Measurements from ENCODE around the gene SENP8.
"Not testable (repeated sequence)": the region's sequence is repeated elsewhere in the genome, so short reads cannot be mapped to it uniquely, and the experiment has no call there.

SENP8 gene

GRCh38 chr15:72155635-72156616 is 37.7 kb downstream of the SENP8 start:
- FAIRE-seq = peak; percentile 94

DNA sequence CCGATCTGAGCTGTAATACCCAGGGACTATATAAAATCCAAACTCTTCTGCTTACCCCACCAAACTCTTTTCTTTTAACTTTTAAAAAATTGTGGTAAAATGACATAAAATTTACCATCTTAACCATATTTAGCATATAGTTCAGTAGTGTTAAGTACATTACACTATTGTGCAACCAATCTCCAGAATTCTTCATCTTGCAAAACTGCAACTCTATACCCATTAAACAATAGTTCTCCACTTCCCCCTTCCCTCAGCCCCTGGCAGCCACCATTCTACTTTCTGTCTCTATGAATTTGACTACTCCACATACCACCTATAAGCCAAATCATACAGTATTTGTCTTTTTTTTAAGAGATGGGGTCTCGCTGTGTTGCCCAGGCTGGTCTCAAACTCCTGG is 38.7 kb downstream of the SENP8 start:
- FAIRE-seq = no peak

DNA sequence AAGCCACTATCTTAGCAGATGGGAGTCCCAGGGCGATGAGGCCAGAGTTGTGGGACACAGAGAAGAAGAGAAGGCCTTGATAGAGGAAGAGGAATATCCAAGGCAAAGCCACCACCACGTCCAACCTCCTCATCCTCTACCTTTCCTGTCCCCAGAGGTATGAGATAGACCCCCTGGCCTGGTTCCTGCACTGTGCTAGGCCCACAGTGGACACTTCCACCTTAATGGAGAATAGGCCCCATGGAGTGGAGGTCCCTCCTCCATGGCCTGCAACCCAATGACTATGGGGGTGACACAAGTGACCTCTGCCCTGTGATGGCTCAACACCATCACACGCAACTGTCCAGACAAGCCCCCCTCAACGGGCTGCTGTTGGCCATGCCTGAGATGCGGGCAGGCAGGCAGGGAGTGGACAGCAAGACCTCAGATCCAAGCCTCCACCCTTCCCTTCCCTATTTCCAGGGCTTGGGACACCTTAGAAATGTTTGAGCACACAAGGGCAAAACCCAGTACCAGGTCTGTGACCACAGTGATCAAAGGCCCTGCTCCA is 42.6 kb downstream of the SENP8 start:
- no peak for FAIRE-seq

GRCh38 chr15:72161361-72162132 is 43.3 kb downstream of the SENP8 start:
- no peak for FAIRE-seq

DNA sequence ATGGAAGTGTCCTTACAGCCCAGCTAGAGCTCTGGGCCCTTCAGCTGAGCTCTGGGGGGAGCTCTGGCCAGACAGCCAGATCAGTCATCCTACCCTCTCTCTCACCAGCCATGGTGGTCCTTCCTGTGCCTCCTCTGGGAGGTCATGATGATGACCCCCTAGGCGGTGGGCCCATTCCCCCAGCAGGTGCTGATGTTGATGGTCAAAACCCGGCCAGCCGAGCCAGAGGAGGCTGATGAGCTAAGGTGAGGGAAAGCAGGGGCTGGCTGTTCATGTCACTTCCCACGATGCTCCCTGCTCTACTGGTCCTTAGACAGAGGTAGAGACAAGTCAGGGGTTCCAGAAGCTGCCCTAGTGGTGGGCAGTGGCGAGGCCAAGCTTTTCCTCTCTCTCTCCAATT is 44.4 kb downstream of the SENP8 start:
- no peak for FAIRE-seq

DNA sequence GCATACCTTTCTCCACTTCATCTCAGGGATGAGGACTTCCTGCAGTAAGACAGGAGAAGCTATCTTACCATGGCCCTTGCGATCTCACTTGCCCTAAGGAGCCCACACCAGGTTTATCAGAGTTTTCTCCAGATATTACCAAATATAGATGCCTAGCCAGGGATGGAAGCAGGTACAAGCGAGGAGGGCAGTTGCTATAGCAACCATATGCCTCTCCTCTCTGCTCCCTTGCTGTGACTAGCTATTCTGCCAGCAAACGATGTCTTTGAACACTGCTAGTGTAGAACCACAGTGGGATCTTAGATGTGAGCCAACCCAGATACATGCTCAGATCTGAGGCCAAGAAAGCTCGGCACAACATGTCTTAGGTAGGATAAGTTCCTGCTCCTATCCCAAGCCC is 45.5 kb downstream of the SENP8 start:
- FAIRE-seq = no peak

DNA sequence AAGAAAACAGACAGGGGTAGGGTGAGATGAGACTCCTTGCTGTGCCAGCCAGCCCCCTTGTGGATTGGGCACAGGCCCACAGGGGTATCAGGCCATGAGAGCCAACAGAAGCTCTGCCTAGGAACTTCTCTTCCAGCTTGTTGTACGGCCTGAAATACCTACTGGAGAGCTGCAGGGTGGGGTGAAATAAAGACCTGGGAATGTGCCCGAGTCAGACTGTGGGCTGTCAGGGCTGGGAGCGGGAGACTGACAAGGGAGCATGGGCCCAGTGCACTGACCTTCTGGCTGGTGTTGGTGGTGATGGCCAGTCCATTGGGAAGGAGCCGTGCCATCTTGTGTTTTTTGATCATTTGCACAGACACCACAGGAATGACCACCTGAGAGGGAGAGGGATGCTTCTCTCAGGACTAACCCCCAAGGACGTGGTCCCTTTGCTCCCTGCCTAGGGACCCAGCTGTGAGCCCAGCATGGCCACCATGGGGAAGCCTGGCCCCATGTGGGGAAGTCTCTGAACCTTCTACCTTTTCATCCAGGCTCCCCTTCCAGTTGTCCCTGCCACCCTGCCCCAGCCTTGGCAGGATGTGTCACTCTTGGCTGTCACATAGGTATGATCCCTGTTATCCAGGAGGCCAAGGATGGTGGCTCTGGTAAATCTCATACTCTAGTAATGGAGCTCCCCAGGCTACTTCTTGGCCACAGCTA is 48.7 kb downstream of the SENP8 start:
- no peak for FAIRE-seq

DNA sequence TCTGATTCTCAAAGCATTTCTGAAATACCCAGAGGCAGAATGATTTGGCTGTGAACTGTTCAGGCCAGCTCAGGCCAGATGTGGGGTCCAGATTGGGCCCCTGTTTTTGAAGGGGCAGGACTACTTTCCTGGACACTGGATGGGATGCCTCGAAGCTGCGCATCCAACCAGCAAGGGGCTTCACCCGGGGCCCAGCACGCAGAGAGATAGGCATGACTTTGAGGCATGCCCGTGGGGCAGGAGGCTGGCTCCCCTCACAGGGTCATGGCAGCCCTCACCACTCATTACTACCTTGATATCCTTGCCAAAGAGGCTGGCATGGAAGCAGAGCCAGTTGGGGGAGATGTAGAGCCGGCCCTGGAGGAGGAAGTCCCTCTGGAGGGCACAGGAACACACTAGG is 49.2 kb downstream of the SENP8 start:
- no peak for FAIRE-seq

DNA sequence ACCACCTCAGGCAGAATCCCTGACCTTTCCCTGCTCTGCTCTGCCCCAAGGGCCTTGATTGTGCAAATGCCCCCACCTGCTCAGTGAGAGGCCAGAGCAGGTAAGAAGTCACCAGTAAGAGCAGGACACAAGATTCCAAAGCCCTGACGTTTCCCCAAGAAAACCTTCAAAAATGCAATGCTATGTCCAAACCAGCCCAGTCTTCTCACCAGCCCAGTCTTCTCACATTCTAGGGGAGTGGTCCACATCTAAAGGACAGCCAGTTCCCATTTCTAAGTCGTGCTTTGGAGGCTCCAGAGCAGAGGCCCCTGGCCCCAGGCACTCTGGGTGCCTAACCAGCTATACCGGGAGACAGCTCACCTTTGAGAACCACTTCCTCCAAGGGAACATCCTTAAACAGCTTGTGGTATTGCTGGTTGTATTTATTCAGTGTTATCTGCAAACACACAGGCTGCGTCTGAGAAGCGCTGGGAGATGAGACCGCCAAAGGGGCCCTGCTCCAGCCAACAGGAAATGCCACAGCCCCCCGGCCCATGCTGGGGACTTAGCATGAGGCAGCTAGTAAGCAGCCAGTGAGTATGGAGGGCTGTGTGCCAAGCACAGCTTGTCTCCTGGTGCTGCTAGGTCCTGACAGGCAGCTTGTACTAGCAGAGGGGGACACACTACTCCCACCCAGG is 50.1 kb downstream of the SENP8 start:
- no peak for FAIRE-seq

DNA sequence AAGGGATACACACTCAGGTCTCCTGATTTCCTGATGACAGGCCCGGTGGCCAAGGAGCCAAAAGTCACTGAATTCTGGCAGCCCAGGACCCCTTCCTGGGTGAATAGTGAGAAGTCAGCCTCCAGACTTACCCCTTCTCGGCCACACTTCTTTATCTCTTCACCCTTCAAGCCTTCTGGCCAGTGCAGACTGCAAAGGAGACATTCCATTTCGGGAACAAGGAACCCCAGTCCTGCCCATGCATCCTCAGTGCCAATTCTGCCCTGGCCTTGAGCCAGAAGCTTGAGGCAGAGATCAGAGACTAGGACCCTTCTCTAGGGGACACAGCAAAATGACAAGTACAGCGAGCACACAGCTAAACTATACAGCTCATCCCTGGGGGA is 50.6 kb downstream of the SENP8 start:
- FAIRE-seq = no peak

DNA sequence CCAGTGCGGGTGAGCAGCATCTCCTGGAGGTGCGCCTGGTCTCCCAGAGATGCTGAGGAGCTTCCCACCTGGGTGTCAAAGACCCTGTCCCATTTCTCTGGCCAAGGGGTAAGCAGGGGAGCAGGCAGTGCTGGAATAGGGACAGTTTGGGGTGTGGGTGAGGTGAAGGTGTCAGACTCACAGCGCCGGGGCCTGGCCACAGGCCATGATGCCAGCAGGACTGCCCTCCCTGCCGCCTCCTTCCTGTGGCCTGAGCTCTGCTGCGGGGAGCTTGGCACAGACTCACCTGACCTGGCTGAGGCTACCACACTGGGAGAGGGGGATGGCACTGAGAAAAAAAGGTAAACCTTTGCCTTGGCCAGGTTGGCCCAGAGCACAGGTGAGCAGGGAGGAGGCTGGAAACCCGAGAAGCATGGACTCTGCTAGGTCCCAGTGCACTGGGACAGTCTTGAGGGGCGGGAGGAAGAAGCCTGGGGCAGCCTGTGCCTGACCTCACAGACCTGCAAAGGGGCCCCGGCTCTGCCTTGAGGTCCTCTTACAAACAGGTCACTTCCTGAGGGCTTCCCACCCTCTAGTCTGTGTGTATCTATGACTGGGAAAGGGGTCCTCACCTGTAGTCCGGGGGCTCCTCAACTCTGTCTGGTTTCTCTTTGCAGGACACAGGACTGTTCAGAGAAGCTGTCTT is 51.2 kb downstream of the SENP8 start:
- no peak for FAIRE-seq

DNA sequence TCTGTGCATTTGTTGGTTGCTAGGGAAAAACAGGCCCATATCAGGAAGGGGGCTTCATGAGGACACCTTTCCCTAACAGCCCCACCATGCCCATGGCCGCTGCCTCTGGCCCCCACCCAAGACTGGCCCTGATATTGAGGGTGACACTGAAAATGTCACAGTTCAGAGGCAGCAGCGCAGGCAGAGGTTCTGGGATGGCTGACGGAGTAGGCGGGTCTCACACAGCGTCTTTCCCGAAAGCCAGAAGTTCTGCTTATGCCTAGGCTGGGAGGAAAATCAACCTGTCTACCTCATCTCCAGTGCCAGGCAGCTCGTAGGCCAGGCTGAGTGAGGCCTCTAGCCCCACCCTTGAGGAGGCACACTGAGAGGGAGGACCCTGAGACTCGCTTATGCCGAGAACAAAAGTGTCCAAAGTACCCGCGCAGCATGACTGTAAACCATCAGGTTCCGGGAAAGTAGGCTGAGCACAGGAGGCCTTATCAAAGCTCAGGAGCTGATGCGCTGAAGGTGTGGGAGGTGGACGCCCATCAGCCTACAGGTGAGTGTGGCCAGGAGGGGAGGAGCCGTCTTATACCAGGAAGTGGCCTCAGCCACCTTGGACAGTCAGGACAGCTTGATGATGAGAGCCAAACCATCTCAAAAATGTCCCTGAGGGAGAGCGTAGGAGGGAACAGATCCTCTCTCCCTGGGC is 51.9 kb downstream of the SENP8 start:
- no peak for FAIRE-seq

DNA sequence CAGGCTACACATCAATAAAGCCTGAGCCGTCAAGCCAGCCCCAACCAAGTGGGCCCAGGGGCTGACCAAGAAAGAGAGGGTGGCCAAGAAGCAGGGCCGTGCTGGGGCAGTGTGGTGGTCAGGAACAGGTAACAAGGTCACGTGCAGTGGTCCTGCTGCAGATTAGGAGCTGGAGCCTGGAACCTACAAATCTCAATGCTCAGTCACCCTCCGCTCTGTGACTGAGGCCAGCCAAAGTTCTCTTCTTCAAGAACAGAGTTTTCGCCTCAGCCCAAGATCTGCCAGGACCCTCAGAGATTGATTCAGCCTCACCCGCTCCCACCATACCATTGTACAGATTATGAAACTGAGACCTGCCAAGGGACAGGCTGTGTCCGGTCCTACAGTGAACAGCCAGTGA is 52.5 kb downstream of the SENP8 start:
- no peak for FAIRE-seq

- not testable (repeated sequence) for FAIRE-seq
Observed at GRCh38 chr15:72171978-72172377, 53.8 kb downstream of the SENP8 start.

DNA sequence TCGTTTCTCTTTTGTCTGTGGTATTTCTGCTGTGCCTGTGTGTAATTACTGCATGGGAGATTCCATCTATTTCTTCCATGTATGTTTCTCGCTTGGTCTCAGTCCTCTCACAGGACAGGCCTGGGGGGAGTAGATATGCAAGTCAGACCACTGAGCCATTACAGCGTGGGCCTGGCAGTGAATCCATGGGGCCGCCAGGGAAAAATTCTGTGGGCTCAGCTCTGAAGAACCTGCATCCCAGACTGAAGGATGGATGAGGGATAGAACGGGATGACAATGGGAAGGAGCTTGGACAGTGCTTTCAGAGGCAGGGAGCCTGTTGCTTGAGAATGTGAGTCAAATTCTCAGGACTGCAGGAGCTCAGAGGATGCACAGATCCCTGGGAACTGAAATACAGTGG is 54.6 kb downstream of the SENP8 start:
- FAIRE-seq = no peak

DNA sequence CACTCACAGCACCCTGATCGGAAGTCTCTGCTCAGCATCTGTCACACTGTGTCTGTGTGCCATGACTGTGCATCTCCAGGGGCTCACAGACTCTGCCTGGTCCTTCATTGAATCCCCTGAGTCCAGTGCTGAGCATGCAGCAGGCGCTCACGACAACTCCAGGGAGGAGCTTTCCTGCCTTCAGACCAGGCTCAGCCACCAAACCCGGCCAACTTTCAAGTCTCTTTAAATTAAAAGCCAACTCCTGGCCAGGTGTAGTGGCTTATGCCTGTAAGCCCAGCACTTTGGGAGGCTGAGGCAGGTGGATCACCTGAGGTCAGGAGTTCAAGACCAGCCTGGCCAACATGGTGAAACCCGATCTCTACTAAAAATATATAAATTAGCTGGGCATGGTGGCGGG is 55.2 kb downstream of the SENP8 start:
- no peak for FAIRE-seq

GRCh38 chr15:72173864-72174550 is 55.8 kb downstream of the SENP8 start:
- no peak for FAIRE-seq

DNA sequence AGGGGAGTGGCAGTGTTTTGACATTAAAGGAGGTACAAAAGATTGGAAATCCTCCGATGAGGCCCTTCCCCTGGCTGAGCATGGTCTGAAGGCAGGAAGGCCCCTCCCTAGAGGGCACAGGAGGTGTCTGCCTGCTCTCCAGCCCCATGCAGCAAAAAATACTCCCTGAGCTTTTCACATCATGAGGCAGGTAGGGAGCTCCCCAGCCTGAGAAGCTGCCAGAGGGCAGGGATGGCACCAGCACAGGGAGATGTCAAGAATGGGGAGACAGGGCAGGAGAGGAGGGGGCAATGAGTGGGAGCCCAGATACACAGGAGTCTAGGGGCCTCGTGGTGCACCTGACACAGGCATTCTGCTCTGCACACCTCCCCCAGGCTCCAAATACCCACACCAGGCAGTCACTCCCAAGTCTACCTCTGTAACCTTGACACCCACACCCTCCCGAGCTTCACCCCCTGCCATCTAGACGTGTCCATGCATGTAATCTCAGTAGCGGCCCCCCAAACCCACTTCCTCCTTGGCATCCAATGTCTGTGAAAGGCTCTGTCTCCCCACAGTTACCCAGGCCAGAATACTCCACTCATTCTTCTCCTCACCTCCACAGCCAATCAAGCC is 56.5 kb downstream of the SENP8 start:
- no peak for FAIRE-seq

DNA sequence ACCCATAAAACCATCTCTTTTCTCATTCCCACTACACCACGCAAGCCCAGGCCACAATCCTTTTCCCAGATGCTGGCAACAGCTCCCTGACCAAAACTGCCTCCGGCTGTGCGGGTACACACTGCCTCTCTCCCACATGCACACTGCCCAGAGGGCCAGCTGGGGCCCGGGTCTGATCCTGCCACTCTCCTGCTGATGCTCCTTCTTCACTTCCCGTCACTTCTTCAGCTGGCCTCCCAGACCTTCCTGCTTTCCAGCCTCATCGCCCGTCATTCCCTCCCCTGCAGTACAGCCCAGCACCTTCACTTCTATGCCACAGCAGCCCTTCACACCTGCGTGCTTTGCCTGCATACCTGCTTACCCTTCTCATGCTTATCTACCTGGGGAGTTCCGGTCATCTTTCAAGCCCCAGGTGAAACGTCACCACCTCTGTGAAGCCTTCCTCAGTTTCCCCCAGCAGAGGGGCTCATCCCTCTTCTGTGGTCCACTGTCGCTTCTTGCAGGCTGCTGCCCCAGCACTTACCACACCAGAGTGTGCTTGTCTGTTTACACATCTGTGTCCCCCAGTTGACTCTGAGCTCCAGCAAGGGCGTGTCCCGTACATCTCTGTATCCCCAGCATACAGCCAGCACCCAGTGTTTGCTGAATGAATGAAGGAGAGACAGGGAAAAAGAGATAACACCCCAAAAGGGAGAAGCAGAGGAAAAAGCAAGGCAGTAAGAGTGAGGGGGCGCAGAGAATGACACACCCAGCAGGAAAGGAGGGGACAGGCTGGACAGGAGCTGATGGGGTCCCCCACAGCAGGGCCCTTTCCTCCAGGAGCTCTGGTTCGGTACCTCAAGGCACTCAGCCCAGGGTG is 57.2 kb downstream of the SENP8 start:
- no peak for FAIRE-seq
